HepG2 (cell line): ENCODE measurements around the gene SYS1. TPM values are rescaled to one million over a fixed set of nuclear protein-coding genes. Genes with fewer than 3 reads are reported as not detected.

Source experiments
- ARNTL ChIP-seq: sonication (generic); formaldehyde crosslinking; IDR thresholded peaks from 2 replicates; pipeline ENCODE4 v1.4.0; 2020; ENCODE audit warnings: mild to moderate bottlenecking, missing genetic modification reagents
- ATF4 ChIP-seq, 2 experiments: fragments of 450-650 bp in 1 of 2; sonication (generic) in 1 of 2; formaldehyde crosslinking; IDR thresholded peaks; 2 replicates each; pipeline versions ENCODE4 v1.5.0 to v1.8.0; 2020 to 2022; ENCODE audit warnings: mild to moderate bottlenecking in 1 of 2, missing genetic modification reagents in 1 of 2
- DPF2 ChIP-seq: sonication (generic); formaldehyde crosslinking; IDR thresholded peaks from 2 replicates; pipeline ENCODE4 v1.4.0; 2020; ENCODE audit warnings: mild to moderate bottlenecking, low read depth, missing genetic modification reagents, borderline replicate concordance
- IKZF4 ChIP-seq: sonication (generic); formaldehyde crosslinking; IDR thresholded peaks from 2 replicates; pipeline ENCODE4 v1.5.1; 2020; ENCODE audit warnings: borderline replicate concordance, mild to moderate bottlenecking, low read depth, missing genetic modification reagents; ENCODE audit errors: not compliant biosample characterization
- KDM4B ChIP-seq: sonication (generic); formaldehyde crosslinking; IDR thresholded peaks from 2 replicates; pipeline ENCODE4 v1.4.0; 2020; ENCODE audit warnings: missing genetic modification reagents
- NPAS2 ChIP-seq: sonication (generic); formaldehyde crosslinking; IDR thresholded peaks from 2 replicates; pipeline ENCODE4 v1.8.0; 2022; ENCODE audit warnings: mild to moderate bottlenecking, missing genetic modification reagents, borderline replicate concordance
- PAF1 ChIP-seq: IDR thresholded peaks from 2 replicates; pipeline ENCODE4 v1.6.1; 2016; ENCODE audit warnings: missing genetic modification reagents, missing compliant biosample characterization
- RXRB ChIP-seq: IDR thresholded peaks from 2 replicates; pipeline ENCODE4 v1.6.1; 2016; ENCODE audit warnings: borderline replicate concordance, missing genetic modification reagents, missing compliant biosample characterization
- SIX1 ChIP-seq: sonication (generic); formaldehyde crosslinking; IDR thresholded peaks from 2 replicates; pipeline ENCODE4 v1.4.0; 2020; ENCODE audit warnings: missing genetic modification reagents, borderline replicate concordance
- SMYD3 ChIP-seq: sonication (generic); formaldehyde crosslinking; IDR thresholded peaks from 2 replicates; pipeline ENCODE4 v1.8.1; 2023; ENCODE audit warnings: mild to moderate bottlenecking, missing genetic modification reagents
- SNAPC2 ChIP-seq: sonication (generic); formaldehyde crosslinking; IDR thresholded peaks from 2 replicates; pipeline ENCODE4 v1.8.1; 2022; ENCODE audit warnings: mild to moderate bottlenecking, missing genetic modification reagents
- SRSF4 ChIP-seq: fragments of 200-400 bp; formaldehyde crosslinking; IDR thresholded peaks from one replicate; pipeline ENCODE4 v1.6.1; 2018; ENCODE audit warnings: mild to moderate bottlenecking, low read depth, low read length, moderate library complexity; ENCODE audit not compliant: poor library complexity, severe bottlenecking
- STAT5B ChIP-seq: sonication (generic); formaldehyde crosslinking; IDR thresholded peaks from 2 replicates; pipeline ENCODE4 v1.4.0; 2020; ENCODE audit warnings: missing genetic modification reagents
- TAF15 ChIP-seq: fragments of 200-400 bp; formaldehyde crosslinking; IDR thresholded peaks from one replicate; pipeline ENCODE4 v1.6.1; 2018; ENCODE audit warnings: mild to moderate bottlenecking, low read depth, low read length; ENCODE audit not compliant: poor library complexity, severe bottlenecking
- XBP1 ChIP-seq: sonication (generic); formaldehyde crosslinking; IDR thresholded peaks from 2 replicates; pipeline ENCODE4 v1.5.0; 2020; ENCODE audit warnings: missing genetic modification reagents
- ZFAT ChIP-seq: sonication (generic); formaldehyde crosslinking; conservative IDR thresholded peaks from 2 replicates; pipeline ENCODE4 v1.8.1; 2023; ENCODE audit warnings: missing genetic modification reagents, inconsistent platforms
- ZNF652 ChIP-seq: IDR thresholded peaks from 2 replicates; pipeline ENCODE4 v1.6.1; 2016; ENCODE audit warnings: low read depth, borderline replicate concordance
- ZNF746 ChIP-seq: sonication (generic); formaldehyde crosslinking; IDR thresholded peaks from 2 replicates; pipeline ENCODE4 v1.8.0; 2022; ENCODE audit warnings: mild to moderate bottlenecking, missing genetic modification reagents
- ZNF776 ChIP-seq: sonication (generic); formaldehyde crosslinking; IDR thresholded peaks from 2 replicates; pipeline ENCODE4 v1.4.0; 2020; ENCODE audit warnings: mild to moderate bottlenecking, missing genetic modification reagents
- ZNF878 ChIP-seq: sonication (generic); formaldehyde crosslinking; IDR thresholded peaks from 2 replicates; pipeline ENCODE4 v1.8.1; 2023; ENCODE audit warnings: mild to moderate bottlenecking, missing genetic modification reagents, moderate library complexity
- polyA plus RNA-seq, 8 experiments: library from polyadenylated mRNA; depleted of rRNA in 3 of 8; stranded (reverse) in 7 of 8; unstranded in 1 of 8; fragments of >200 nt; fragmentation: Illumina TruSeq in 4 of 8; extraction: Trizol in 4 of 8; gene quantifications; 2 replicates each; pipeline versions ENCODE4 v1.2.1 to v1.2.3, GENCODE V29; 2011 to 2016; ENCODE audit warnings: low read depth in 4 of 8, missing spikeins in 1 of 8, mixed read lengths in 1 of 8; ENCODE audit not compliant: insufficient read depth in 1 of 8
- total RNA-seq, 5 experiments: library from RNA; depleted of rRNA; stranded (reverse); fragments of >200 nt; fragmentation: Illumina TruSeq; extraction: Trizol; gene quantifications; 2 replicates each; pipeline ENCODE4 v1.2.3, GENCODE V29; 2016; ENCODE audit warnings: low read depth in 1 of 5
- TF ChIP-seq, protein P1 (sequence below): sonication (generic); formaldehyde crosslinking; IDR thresholded peaks from 2 replicates; pipeline ENCODE4 v1.4.0; 2020; ENCODE audit warnings: low read depth, mild to moderate bottlenecking, missing genetic modification reagents
- TF ChIP-seq, protein P2 (sequence below): sonication (generic); formaldehyde crosslinking; IDR thresholded peaks from 2 replicates; pipeline ENCODE4 v1.5.1; 2020; ENCODE audit warnings: missing genetic modification reagents, mild to moderate bottlenecking, borderline replicate concordance
- TF ChIP-seq, protein P3 (sequence below): sonication (generic); formaldehyde crosslinking; IDR thresholded peaks from 2 replicates; pipeline ENCODE4 v1.4.0; 2020; ENCODE audit warnings: mild to moderate bottlenecking, missing genetic modification reagents

The SYS1 gene
- total and polyA plus RNA-seq, 2 of the 13 experiments (the other 11 are each of a cell fraction or from before 2014, with no cell fraction given) = 38.3 to 65.6 TPM

DNA sequence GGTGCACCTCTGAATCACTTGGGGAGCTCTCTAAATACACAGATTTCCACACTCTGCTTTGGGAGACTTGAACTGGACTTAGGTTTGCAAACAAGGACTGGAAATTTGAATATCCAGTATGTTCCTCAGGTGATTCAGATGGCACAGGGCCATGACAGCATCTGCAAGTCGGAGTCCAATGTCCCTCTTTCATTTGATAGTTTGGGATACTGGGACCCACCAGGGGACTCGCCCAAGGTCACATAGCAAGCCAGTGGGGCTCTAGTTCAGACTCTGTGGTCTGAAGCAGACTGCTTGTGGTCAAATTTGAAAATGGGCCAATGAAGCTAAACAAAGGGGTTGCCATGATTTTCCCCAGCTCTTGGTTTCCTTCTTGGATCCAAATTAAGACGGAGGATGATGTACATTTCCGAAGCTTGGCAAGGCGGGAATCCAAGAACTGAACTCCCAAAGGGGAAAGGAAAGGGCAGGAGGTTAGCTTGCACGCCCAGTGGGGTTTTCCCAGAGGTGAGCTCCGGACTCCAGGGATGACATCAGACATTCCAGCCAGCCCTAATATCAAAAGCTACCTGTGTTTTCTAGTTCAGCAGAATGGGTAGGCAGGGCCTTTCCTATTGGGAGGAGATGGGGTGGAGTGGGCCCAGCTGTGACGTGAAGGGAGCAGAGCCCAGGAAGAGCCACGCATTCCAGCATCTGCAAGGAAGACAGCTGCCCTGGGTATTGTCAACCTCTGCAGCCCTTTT is 3.4 kb upstream of the SYS1 start (continued):
- TF ChIP-seq STAT5B (CRISPR knock-in tag) (no peak), TAF15 (no peak), ZNF878 (CRISPR knock-in tag) (no peak), XBP1 (CRISPR knock-in tag) (no peak), SMYD3 (CRISPR knock-in tag) (no peak), IKZF4 (CRISPR knock-in tag) (no peak), ZNF652 (CRISPR knock-in tag) (no peak), RXRB (CRISPR knock-in tag) (no peak), SIX1 (CRISPR knock-in tag) (no peak; the same call in 1 of the 2 replicates), ARNTL (peak; percentile 59; the same call in 1 of the 2 replicates), KDM4B (CRISPR knock-in tag) (no peak), SNAPC2 (CRISPR knock-in tag) (no peak), ZNF746 (no peak), ATF4 (CRISPR knock-in tag; IDR thresholded peaks at IDR 0.05) (peak in 1 of 2 experiments; percentile 39; a peak in 1 of 4 replicates), DPF2 (CRISPR knock-in tag) (no peak), ZNF776 (CRISPR knock-in tag) (no peak), PAF1 (no peak), SRSF4 (no peak), ZFAT (CRISPR knock-in tag) (no peak), NPAS2 (CRISPR knock-in tag) (no peak)
- TF ChIP-seq, protein P1, sequence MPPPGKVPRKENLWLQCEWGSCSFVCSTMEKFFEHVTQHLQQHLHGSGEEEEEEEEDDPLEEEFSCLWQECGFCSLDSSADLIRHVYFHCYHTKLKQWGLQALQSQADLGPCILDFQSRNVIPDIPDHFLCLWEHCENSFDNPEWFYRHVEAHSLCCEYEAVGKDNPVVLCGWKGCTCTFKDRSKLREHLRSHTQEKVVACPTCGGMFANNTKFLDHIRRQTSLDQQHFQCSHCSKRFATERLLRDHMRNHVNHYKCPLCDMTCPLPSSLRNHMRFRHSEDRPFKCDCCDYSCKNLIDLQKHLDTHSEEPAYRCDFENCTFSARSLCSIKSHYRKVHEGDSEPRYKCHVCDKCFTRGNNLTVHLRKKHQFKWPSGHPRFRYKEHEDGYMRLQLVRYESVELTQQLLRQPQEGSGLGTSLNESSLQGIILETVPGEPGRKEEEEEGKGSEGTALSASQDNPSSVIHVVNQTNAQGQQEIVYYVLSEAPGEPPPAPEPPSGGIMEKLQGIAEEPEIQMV (CRISPR knock-in tag) = 0 out of 2 replicates have a peak, but pooled peaks have one; percentile 14
- TF ChIP-seq, protein P2, sequence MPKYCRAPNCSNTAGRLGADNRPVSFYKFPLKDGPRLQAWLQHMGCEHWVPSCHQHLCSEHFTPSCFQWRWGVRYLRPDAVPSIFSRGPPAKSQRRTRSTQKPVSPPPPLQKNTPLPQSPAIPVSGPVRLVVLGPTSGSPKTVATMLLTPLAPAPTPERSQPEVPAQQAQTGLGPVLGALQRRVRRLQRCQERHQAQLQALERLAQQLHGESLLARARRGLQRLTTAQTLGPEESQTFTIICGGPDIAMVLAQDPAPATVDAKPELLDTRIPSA (CRISPR knock-in tag) = no peak
- TF ChIP-seq, protein P3, sequence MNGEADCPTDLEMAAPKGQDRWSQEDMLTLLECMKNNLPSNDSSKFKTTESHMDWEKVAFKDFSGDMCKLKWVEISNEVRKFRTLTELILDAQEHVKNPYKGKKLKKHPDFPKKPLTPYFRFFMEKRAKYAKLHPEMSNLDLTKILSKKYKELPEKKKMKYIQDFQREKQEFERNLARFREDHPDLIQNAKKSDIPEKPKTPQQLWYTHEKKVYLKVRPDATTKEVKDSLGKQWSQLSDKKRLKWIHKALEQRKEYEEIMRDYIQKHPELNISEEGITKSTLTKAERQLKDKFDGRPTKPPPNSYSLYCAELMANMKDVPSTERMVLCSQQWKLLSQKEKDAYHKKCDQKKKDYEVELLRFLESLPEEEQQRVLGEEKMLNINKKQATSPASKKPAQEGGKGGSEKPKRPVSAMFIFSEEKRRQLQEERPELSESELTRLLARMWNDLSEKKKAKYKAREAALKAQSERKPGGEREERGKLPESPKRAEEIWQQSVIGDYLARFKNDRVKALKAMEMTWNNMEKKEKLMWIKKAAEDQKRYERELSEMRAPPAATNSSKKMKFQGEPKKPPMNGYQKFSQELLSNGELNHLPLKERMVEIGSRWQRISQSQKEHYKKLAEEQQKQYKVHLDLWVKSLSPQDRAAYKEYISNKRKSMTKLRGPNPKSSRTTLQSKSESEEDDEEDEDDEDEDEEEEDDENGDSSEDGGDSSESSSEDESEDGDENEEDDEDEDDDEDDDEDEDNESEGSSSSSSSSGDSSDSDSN (CRISPR knock-in tag) = no peak
